Tongue (tissue), 2 donors: ENCODE data around the gene EXPH5. TPM values are rescaled to one million over a fixed set of nuclear protein-coding genes. Genes with fewer than 3 reads are reported as not detected.

ENCODE experiments used
- DNase-seq: peaks from one replicate; pipeline ENCODE4 v3.0.0-alpha.2; 2015
- total RNA-seq: library from RNA; depleted of rRNA; stranded (reverse); fragments of >200 nt; gene quantifications from one replicate; pipeline ENCODE4 v1.2.3, GENCODE V29; 2014

EXPH5 gene
- total RNA-seq, 1 donor from 2014 or later: 8.8 TPM

DNA sequence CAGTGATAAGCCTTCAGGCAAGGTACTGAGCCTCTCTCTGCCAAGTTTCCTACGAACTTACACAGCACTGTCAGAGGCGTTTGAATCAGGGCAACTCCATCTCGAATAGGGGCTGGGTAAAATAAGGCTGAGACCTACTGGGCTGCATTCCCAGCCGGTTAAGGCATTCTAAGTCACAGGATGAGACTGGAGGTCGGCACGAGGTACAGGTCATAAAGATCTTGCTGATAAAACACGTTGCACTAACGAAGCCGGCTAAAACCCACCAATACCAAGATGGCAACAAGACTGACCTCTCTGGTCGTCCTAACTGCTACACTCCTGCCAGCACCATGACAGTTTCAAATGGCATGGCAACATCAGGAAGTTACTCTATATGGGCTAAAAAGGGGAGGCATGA lies 75.0 kb downstream of the EXPH5 start:
- no peak for DNase-seq

DNA sequence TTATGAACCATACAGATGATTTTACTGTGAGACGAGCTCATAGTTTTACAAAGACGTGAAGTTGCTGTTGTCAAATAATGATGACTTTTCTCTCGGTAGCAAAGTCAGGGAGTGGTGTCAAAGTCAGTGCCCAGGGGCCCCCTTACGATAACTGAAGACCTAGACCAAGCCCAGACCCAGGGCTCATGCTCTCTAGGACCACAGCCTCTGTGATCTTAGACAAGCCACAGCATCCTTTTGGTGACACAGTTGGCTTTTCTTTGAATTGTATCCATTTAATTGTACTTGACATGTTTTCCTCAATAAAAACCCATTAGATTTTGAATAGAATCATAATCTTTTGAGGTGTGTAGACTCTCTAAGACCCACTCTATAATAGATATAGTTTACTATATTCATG lies 77.4 kb downstream of the EXPH5 start:
- no peak for DNase-seq

DNA sequence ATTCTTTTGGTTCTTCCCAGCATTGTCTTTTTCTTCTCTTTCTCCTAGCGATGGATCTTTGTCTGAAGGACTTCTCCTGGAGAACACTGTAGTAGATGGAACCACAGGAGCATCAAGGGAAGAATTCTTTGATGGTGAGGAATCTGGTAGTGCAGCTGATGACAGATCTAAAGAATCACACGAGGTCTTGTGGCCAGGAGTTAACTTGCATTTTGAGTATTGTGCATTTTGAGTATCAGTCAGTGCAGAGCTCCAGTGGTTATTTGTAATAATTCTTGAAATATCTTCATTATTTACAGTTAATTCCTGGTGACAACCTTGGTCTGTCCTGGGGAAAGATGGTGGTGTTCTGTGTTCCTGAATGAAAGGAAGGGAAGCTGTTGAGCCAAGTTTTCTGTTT lies 80.9 kb downstream of the EXPH5 start:
- DNase-seq: no peak

DNA sequence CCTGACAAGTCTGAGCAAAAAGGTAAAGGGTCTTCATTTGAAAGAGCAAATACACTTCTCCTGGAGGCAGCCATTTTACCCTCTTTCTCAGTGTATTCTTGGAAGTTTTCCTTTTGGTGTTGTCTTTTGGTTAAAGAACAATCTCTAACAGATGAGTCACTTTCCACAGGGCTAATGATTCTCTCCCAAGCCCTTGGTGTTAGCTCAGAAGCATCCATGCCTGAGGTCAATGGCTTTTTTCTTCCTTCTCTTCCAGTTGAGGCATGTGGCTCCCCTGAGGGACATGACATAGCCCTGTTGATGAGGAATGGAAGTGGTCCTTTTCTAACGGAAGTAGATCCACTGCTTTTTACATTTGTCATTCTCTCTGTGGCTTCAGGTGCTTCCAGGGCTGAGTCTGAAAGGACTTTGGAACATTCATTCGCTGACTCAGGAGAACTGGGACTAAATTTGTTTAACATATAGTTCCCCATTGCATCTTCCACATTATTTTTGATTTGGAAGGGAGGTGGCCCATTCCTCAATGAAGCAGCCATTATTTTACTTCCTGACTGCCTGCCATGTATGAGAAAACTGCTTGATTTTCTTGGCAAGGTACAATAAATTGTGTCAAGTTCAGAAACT lies 81.6 kb downstream of the EXPH5 start:
- DNase-seq: no peak

DNA sequence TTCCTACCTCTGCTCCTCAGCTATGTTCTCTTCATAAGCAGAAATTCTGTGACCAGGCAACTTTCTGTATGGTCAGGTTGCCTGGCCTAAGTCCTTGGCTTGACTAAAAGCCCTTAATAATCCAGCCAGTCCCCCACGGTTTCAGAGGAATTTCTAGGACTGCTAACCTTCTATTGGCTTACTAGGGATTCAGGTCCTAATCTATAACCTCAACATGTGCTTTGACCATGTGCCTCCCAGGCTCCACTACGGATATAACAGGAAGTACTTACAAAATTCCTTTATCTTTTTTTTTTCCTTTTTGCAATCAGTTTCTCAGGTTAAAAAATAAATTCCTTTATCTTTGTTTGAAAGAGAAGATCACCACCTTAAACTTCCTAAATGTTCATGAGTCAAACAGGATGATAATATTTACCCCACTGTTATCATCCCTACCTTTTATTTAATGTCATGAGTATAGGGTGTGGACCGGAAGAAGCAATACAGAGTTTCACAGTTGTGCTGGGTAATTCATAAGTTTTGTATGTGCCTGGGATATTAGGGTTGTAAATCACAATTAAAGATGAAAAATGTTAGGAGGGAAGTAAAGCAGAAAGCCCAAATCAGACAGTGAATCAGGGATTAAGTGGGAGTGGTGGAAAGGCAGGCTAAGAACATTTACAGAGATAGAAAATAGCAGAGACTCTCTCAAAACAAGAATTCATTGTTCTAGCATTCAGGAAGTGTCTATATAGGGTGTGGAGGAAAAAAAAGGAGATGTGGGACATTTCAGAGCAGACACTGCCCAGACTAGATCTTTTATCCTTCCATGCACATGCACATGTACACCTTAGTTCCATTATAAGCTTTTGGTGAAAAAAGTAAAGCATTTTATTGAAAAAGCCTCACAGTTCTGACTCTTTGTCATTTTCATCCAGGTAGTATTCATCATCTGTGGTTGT lies 84.6 kb downstream of the EXPH5 start:
- DNase-seq: no peak

DNA sequence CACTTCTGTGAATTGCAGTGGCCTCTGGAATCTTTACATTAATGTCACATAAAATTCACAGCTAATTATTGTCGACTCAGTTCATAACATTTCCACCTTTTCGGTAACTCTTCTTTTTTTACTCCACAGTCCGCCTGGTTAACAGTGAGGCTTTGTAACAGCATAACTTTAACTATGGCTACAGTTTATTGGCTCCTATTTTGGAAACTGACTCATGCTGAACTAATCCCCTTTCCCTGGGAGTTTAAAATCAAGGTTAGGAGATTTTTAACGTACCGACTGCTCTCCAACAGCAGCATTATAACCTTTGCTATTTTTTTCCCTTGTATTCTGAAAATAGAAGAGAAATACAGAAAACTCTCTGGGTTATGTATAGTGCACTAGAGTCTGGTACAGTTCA lies 92.2 kb downstream of the EXPH5 start:
- no peak for DNase-seq

DNA sequence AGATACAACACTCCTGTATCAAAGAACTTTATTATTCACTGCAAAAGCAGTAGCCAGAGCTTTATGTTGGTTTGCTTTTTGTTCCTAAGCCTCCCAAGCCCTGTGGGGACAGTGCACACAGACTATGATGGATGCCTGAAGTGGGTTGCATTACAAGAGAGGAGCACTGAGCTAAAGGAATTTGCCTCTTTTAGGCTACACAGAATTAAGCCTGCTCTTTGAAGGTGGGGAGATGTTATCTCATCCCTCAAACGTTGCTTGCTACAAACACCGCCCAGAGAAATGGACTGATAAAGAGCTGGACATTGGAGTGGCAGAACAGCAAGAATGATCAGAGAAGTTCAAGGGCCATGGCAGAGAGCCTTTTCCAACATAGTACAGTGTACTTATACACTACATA lies 92.8 kb downstream of the EXPH5 start:
- DNase-seq: no peak

DNA sequence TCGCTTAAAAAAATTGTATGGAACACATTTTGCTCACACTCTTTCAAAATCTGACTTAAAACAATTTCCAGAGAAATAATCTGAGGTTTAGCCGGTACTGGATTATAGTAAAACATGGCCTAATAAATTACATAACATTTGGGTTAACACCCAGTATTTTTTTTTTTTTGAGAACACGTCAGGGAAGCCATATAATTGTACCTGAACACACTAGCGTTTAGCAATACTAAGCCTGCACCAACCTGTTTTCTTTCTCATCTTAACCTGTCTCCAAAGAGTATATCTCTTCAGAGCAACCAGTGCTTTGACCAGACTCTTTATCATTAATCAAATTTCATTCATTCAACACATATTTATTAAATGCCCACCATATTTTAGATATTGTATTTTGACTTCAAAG lies 93.4 kb downstream of the EXPH5 start:
- no peak for DNase-seq

DNA sequence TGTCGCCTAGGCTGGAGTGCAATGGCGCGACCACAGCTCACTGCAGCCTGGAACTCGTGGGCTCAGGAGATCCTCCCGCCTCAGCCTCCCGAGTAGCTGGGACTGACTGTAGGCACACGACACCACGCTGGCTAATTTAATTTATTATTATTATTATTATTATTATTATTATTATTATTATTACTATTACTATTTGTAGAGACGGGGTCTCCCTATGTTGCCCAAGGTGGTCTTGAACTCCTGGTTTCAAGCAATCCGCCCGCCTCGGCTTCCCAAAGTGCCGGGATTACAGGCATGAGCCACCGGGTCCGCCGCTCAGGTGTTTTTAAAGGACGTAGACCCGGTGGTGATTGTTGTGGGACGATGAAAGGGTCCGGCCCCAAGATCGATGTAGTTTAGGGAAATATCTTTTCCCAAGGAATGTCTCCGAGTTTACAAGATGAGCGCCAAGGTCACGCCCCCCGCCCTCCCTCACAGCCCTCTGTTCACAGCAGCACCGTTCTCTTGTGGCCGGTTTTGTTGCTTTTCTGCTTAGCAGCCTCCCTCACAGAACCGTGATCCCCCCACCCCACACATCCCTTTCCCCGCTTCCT lies 94.7 kb downstream of the EXPH5 start:
- no peak for DNase-seq

DNA sequence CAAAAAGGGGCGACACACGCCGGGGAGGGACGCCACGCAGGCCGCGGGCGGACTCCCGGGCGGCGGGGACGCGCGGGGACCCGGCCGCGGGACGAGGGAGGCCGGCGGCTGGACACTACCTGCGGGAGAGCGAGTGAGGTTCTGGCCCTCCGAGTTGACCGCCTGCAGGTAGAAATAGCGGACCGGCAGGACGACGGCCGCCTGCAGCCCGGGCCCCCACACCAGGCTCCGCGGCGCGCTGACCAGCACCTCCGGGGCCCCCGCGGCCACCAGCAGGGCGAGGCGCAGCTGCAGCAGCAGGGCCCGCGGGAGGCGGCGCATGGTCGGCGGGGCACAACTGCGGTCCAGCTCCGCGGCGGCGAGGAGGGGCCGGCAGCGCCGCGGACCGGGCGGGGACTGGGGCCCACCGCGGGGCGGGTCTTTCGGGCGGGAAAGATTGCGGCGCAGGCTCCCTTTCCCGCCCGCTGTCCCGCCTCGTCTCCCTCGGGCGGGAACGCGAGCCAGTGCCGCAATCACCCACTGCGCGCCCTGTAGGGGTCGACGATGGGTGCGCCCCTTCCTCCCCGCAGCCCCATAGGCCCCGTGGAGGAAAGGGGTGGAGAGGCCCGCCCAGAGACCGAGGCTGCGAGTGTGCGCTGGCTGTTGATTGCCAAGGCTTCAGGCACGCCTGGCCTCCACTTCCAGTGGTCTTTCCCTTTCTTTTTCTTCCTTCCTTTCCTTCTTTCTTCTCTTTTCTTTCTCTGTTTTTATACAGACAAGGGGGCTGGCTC lies 95.3 kb downstream of the EXPH5 start, which contains the start of gene POGLUT3:
POGLUT3 (minus strand) TSS at position 339 of the 770 bp plus-strand sequence; CDS start at position 321, 18 bp downstream.
- DNase-seq: peak; percentile 85

DNA sequence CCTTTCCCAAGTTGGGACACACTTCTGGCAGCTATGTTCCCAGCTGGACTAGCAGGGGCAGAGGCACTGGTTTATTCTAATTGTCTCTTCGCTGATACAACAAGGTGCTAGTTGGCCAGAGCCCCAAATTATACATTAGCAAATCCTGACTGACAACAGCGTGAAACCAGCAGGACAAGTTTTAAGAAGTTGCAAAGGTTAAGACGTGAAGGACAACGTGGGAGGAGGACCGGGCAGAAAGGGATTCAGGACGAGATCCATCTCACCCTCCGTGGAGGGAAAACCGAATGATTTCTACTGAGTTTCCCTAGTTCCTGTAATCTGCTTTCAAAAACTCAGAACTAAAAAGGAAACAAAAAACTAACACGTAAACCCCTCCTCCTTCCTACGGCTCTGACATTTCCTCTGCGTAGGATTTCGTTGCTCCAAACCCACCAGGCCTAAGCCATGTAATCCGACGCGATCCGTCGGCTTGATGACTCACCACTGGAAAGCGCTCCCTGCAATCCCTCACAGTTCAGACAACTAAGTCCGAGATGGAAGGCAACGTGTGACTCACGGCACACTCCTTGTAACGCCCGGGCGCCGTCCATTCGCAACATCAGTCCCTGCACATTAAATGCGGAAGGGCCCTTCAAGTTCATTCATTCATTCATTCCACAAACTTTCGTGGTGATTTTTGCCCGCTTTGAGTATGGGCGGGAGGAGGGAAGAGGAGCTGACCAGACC lies 96.1 kb downstream of the EXPH5 start:
- DNase-seq: peak; percentile 97

DNA sequence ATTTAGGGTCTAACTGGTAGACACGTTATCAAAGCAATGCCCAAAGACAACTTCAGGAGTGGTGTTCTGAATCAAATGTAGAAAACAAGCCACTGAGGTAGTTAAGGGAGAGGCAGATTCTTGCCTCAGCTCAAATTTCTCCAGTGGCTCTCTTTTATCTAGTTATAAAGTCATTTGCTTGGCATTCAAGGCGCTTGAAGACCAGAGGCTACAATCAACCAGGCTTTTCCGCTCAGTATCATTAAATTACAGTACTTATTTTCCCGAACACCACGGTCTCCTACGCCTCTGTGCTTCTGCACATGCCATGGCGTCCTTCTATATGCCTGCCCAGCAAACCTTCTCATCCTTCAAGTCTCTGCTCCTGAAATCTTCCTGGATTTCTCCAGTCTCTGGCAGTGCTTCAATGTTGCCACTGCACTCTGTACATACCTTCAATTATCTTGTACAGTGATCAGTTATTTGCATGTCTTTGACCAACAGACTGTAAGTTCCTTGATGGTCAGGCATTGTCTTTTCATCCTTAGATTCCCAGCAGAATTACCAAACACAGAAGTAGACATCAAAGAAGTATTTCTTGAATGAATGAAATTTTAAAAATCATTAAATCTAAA lies 96.8 kb downstream of the EXPH5 start:
- peak; percentile 16 for DNase-seq

DNA sequence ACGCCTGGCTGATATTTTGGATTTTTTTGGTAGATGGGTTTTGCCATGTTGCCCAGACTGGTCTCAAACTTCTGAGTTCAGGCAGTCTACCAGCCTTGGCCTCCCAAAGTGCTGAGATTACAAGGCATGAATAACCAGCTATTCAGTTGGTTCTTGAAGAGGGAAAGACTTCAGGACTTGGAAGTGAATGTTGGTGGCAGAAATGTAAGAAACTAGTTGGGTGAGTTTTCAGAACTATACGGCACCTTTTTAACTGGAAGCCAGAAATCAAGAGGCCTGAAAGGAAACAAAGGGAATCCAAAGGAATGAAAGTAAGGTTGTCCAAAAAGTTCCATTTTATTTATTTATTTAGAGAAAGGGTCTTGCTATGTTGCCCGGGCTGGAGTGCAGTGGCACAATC lies 98.2 kb downstream of the EXPH5 start:
- DNase-seq: no peak

DNA sequence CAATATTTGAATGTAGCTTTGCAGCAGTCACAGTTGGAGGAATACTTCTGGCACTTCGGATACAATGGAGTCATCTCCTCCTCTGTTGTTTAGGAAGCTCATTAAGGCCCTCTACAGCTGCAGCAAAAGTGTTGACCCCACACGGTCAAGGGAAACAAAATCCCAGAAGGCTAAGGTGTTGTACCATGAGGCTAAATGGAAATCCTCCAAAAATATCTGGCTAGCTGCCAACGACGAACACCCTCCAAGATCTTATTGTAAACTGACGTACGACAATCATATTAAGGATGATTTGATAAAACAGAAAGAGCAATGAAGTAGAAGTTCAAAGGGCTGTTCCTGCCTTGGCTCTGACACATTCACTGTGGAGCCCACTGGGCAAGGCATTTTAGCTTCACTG lies 99.4 kb downstream of the EXPH5 start:
- DNase-seq: no peak

DNA sequence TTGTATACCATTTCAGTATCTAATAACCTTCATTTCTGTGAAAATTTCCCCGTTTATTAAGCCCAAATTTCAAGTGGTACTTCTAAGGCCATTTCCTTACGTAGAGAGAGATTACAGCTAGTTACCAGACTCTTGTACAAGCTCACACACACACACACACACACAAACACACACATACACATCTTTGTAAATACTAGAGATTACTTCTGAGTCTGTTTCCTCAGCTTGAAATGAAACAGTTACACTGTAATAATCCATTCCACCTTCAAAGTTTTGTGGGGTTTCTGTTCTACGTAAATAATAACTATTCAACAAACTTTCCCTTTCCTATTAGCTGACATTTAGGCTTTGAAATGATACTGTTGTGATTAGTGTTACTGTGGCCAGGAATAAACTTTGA lies 101.6 kb downstream of the EXPH5 start:
- DNase-seq: no peak

DNA sequence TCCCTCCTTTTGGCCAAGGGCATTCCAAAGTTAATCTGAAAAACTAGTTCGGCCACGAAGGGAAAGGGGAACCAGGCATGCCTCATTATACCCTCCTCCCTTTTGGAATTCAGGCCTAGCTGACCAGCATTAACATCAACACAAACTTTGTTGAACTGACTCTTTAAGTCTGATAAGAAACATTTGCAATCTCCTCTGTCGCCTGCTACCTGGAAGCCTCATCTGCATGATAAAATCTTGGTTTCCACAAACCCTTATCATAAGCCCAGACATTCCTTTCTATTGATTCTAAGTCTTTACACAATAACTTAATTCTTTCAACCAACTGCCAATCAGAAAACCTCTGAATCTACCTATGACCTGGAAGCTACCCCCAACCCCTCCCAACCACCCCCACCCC lies 106.7 kb downstream of the EXPH5 start:
- DNase-seq: no peak

DNA sequence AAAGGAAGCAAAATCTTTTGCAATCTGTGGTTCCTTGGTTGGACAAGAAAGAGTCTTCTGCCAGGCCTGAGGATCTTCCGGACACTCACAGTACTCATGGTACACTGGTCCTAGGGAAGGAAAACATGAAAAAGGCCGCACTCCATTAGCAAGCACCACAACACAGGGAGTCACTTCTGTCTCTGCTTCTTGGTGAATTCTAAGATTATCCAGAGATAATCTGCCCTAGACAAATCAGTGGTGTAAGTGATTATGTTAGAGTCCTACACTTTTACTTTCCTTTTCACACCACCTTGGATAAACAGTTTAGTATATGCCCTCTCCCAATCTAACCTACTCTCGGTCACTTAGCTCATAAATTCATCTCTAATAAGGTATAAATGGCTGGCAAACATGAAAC lies 107.2 kb downstream of the EXPH5 start:
- DNase-seq: no peak

DNA sequence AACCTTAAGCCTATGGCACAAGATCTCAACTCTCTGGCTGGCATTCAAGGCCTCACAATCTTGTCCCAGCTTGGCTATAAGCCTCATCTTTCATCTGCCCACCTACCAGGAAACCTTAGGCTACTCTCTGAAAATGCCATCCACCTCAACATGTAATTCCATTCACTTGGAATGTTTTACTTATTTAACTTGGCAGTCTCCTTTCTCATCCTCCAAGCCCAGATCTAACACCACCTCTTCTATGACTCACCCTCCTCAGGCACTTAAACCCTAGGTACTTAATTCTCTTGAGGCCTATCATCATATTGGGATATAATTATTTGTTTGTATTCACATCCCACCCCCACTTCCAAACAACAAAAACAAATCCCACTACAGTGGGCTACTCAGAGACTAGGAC lies 110.4 kb downstream of the EXPH5 start:
- no peak for DNase-seq

DNA sequence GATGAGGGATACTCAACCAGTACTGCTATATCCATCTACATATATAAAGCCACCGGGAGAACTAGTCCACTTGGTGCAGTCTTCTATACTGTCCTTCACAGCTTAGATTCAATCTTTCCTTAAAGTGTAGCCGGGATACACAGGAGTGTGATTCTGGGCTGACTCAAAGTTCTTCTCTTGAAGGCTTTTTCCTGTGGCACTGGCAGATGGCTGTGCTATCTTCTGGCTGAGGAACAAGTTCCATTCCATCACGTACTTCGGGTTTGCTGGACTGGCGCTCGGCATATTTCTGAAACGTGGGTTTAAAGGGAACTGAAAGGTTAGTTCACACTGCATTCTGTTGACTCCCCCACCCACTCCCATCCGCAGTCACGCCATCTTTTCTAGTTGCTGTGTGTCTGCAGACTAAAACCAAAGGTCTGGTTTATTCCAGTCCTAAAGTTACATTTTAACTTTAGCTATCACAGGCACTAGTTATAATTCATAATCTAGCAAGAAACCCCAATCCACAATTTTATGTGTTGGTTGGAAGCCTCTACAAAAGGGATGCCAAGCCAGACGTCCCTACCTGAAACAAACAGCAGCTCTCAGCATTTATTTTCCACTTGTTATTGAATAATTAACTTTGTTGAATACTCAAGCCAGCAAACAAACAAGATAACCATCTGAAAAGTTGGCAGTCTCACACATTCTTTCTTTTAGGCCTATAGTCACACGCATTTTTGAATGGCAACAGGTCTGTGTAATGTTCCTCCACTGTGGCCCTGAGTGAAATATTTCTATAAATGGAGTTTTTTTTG lies 118.7 kb downstream of the EXPH5 start:
- DNase-seq: no peak

DNA sequence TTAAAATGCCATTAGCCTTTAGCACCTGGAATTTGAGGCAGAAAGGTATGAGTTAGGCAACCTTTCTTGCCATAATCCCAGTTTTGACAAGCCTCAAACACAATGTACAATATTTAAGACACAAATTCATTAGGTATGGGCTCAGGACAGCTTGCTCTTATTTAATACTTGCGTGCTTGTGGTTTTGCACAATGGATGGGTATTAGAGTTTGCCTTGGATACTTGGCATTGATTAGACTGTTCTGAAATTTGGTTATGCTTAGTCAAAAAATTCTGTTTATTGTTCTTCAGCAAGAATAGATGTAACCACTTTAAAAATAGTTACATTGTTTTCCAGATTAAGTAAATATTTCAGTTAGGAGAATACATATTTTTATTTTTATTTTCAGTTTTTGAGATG lies 120.9 kb downstream of the EXPH5 start:
- no peak for DNase-seq

DNA sequence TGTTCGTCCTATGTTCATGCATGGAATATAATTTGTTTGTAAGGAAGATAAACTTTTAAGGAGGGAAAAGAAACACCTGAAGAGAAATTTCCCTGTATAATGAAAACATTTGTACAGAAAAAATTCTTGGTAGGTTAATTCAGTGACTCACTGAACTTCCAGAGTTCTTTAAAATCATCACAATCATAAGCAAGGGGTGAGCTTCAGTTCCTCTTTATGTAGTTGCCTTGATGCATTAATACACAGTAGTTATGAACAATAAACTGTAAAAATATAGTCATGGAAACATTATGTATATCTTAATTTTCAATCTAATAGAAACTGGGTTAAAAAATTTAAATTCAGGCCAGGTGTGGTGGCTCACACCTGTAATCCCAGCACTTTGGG lies 125.1 kb downstream of the EXPH5 start:
- no peak for DNase-seq
